Gastroesophageal sphincter (tissue), 3 donors: ENCODE results near the gene UBE2F.
"Not testable (repeated sequence)": the region's sequence is repeated elsewhere in the genome, so short reads cannot be mapped to it uniquely, and the experiment has no call there.

Experiments
- CTCF ChIP-seq, 4 experiments: fragments of 200-600 bp in 2 of 4; fragments of 450-650 bp in 2 of 4; sonication (generic) in 1 of 4; IDR thresholded peaks; one replicate each; pipeline ENCODE4 v1.5.1; 2017 to 2019; ENCODE audit warnings: antibody characterized with exemption in 4 of 4, mild to moderate bottlenecking in 2 of 4, moderate library complexity in 2 of 4
- EP300 ChIP-seq: sonication (generic); formaldehyde crosslinking; IDR thresholded peaks from one replicate; pipeline ENCODE4 v1.6.1; 2017; ENCODE audit warnings: antibody characterized with exemption, mild to moderate bottlenecking
- POLR2A ChIP-seq, 2 donors: fragments of 450-650 bp; IDR thresholded peaks; one replicate each; pipeline ENCODE4 v1.6.1; 2017; ENCODE audit warnings: antibody characterized with exemption in 2 of 2, mild to moderate bottlenecking in 2 of 2, moderate library complexity in 1 of 2
- POLR2AphosphoS5 ChIP-seq: sonication (generic); formaldehyde crosslinking; IDR thresholded peaks from one replicate; pipeline ENCODE4 v1.6.1; 2017; ENCODE audit warnings: antibody characterized with exemption

DNA sequence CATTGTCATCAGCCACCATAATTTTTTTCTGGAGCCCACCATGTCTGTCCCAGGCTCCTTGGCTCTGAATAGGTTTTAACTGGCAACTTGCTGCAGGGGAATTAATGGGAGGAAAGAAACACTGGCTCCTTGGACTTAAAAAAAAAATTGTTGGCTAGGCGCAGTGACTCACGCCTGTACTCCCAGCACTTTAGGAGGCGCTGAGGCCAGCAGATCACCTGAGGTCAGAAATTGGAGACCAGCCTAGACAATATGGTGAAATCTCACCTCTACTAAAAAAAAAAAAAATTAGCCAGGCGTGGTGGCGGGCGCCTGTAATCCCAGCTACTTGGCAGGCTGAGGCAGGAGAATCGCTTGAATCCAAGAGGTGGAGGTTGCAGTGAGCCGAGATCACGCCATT is 67.2 kb downstream of the UBE2F start:
- not testable (repeated sequence) for TF ChIP-seq POLR2AphosphoS5; CTCF (IDR thresholded peaks at IDR 0.05); POLR2A (IDR thresholded peaks at IDR 0.05); EP300
